PFSK-1 (cell line): ENCODE measurements around the gene GPC6.

Experiments used
- FOXP2 ChIP-seq: optimal IDR thresholded peaks from 2 replicates; pipeline ENCODE3; 2011; ENCODE audit warnings: borderline replicate concordance, control low read depth, inconsistent platforms; ENCODE audit not compliant: insufficient read depth; ENCODE audit errors: extremely low read length, extremely low read depth
- POLR2AphosphoS5 ChIP-seq: IDR thresholded peaks from 2 replicates; pipeline ENCODE4 v1.6.1; 2012; ENCODE audit warnings: low read depth, mild to moderate bottlenecking, control low read depth, low read length, moderate library complexity
- REST ChIP-seq, 2 experiments: IDR thresholded peaks; 2 replicates each; pipeline versions ENCODE4 v1.6.1 to v1.8.0; 2011 to 2012; ENCODE audit warnings: low read depth in 2 of 2, low read length in 2 of 2, control low read depth in 1 of 2, inconsistent platforms in 1 of 2, mild to moderate bottlenecking in 1 of 2, moderate library complexity in 1 of 2; ENCODE audit not compliant: insufficient read depth in 1 of 2
- SIN3A ChIP-seq: IDR thresholded peaks from 2 replicates; pipeline ENCODE4 v1.6.1; 2012; ENCODE audit warnings: mild to moderate bottlenecking, low read length, moderate library complexity, borderline replicate concordance; ENCODE audit not compliant: insufficient read depth
- TAF1 ChIP-seq: IDR thresholded peaks from 2 replicates; pipeline ENCODE4 v1.6.1; 2012; ENCODE audit warnings: low read length, control low read depth, borderline replicate concordance; ENCODE audit not compliant: insufficient read depth

GPC6 gene

GRCh38 chr13:93967286-93967685 is 740.7 kb downstream of the GPC6 start:
- TF ChIP-seq FOXP2 (no peak), REST (IDR thresholded peaks at IDR 0.05; ENCODE audit: insufficient read depth in 1 of 2, low read depth in 2 of 2, low read length in 2 of 2) (no peak), POLR2AphosphoS5 (no peak), TAF1 (no peak), SIN3A (no peak)

GRCh38 chr13:93975242-93975641 is 748.6 kb downstream of the GPC6 start:
- TF ChIP-seq TAF1 (no peak), REST (IDR thresholded peaks at IDR 0.05; ENCODE audit: insufficient read depth in 1 of 2, low read depth in 2 of 2, low read length in 2 of 2) (no peak), POLR2AphosphoS5 (no peak), FOXP2 (no peak), SIN3A (no peak)

- no peak for TF ChIP-seq TAF1
- no peak for TF ChIP-seq POLR2AphosphoS5
- no peak for TF ChIP-seq FOXP2
These were observed 749.9 kb downstream of the GPC6 start for GRCh38 chr13:93976528-93976927.

- no peak for TF ChIP-seq POLR2AphosphoS5
- no peak for TF ChIP-seq SIN3A
- TF ChIP-seq FOXP2: no peak
- no peak for TF ChIP-seq TAF1
These were observed 751.4 kb downstream of the GPC6 start for GRCh38 chr13:93977986-93978385.

GRCh38 chr13:93981426-93981977 is 754.9 kb downstream of the GPC6 start:
- no peak for TF ChIP-seq FOXP2

- TF ChIP-seq POLR2AphosphoS5: no peak
- no peak for TF ChIP-seq REST (IDR thresholded peaks at IDR 0.05; ENCODE audit: insufficient read depth in 1 of 2, low read depth in 2 of 2, low read length in 2 of 2)
- TF ChIP-seq FOXP2: no peak
- no peak for TF ChIP-seq TAF1
These were observed 755.7 kb downstream of the GPC6 start for GRCh38 chr13:93982179-93982918.
